ENCODE results near the gene PHAF1. TPM values are rescaled to one million over a fixed set of nuclear protein-coding genes. Genes with fewer than 3 reads are reported as not detected.

The PHAF1 gene
- total RNA-seq, 4 donors from 2014 or later = 14.2 to 22.5 (median 19.3) TPM

- intact Hi-C loops (cut with DNase I) = loop anchor here (5.0 to 10.0 kb wide), 2 partner anchors 141 to 179 kb away; no protein-coding TSS in a partner anchor
- DNase-seq = no peak
- Histone ChIP-seq H3K27me3 (peaks cover 0 to 1% (median 0%) of the 10 kb centered on the region in 4 donors), H3K4me3 (no peak overlapping the region), H3K4me1 (peaks cover 26 to 71% (median 34%) of the 10 kb centered on the region in 3 donors), H3K36me3 (no peaks in the 10 kb centered on the region), H3K27ac (no peak overlapping the region), H3K9me3 (no peaks in the 10 kb centered on the region)
- 57 to 66% methylated on average over 12 to 15 of the region's 15 CpGs for WGBS, 2 donors
- TF ChIP-seq CTCF (IDR thresholded peaks at IDR 0.05) (no peak), POLR2A (IDR thresholded peaks at IDR 0.05) (no peak)
These were observed 46.6 kb downstream of the PHAF1 start for GRCh38 chr16:67156143-67156844.

GRCh38 chr16:67157106-67157748 is 47.5 kb downstream of the PHAF1 start:
- WGBS, 2 donors = 67 to 79% methylated on average over 3 to 6 of the region's 7 CpGs
- H3K27ac ChIP-seq = no peak overlapping the region
- H3K9me3 ChIP-seq = no peaks in the 10 kb centered on the region
- H3K36me3 ChIP-seq = no peaks in the 10 kb centered on the region
- TF ChIP-seq POLR2A (IDR thresholded peaks at IDR 0.05) = no peak
- no peak for TF ChIP-seq CTCF (IDR thresholded peaks at IDR 0.05)
- DNase-seq = no peak
- peaks cover 29 to 74% (median 34%) of the 10 kb centered on the region in 3 donors for H3K4me1 ChIP-seq
- H3K27me3 ChIP-seq = peaks cover 0 to 10% (median 0%) of the 10 kb centered on the region in 4 donors
- intact Hi-C loops (cut with DNase I) = loop anchor here (5.0 to 10.0 kb wide), 2 partner anchors 142 to 180 kb away; no protein-coding TSS in a partner anchor
- no peak overlapping the region for H3K4me3 ChIP-seq

GRCh38 chr16:67157892-67158635 is 48.3 kb downstream of the PHAF1 start:
- 68 to 73% methylated on average over 7 of the region's 7 CpGs for WGBS, 2 donors
- H3K27me3 ChIP-seq = peaks cover 0 to 18% (median 0%) of the 10 kb centered on the region in 4 donors
- no peak for DNase-seq
- peaks cover 37 to 82% (median 40%) of the 10 kb centered on the region in 3 donors for H3K4me1 ChIP-seq
- H3K27ac ChIP-seq = peak overlapping the region in 3 of 4 donors; percentile 26 to 93 (median 89)
- H3K4me3 ChIP-seq = no peak overlapping the region
- intact Hi-C loops (cut with DNase I) = loop anchor here (5.0 to 10.0 kb wide), 2 partner anchors 143 to 181 kb away; no protein-coding TSS in a partner anchor
- H3K36me3 ChIP-seq = no peaks in the 10 kb centered on the region
- no peak for TF ChIP-seq POLR2A (IDR thresholded peaks at IDR 0.05)
- no peak for TF ChIP-seq CTCF (IDR thresholded peaks at IDR 0.05)
- no peaks in the 10 kb centered on the region for H3K9me3 ChIP-seq

GRCh38 chr16:67158637-67159600 is 49.2 kb downstream of the PHAF1 start:
- 2 to 12% methylated on average over 12 to 14 of the region's 34 CpGs for WGBS, 2 donors
- intact Hi-C loops (cut with DNase I) = loop anchor here (5.0 to 10.0 kb wide), 2 partner anchors 144 to 182 kb away; no protein-coding TSS in a partner anchor
- Histone ChIP-seq H3K4me1 (peaks cover 45 to 91% (median 49%) of the 10 kb centered on the region in 3 donors), H3K36me3 (no peaks in the 10 kb centered on the region), H3K27ac (peak overlapping the region; percentile 89 to 95 (median 91)), H3K27me3 (peaks cover 0 to 27% (median 0%) of the 10 kb centered on the region in 4 donors), H3K9me3 (no peaks in the 10 kb centered on the region), H3K4me3 (peak overlapping the region; percentile 62 to 83 (median 76))
- TF ChIP-seq CTCF (IDR thresholded peaks at IDR 0.05) (no peak), POLR2A (IDR thresholded peaks at IDR 0.05) (peak in 1 of 4 donors; percentile 52)
- no peak for DNase-seq

All from esophagus squamous epithelium (tissue), 5 donors.